Measurements from ENCODE around the gene PXT1. TPM values are rescaled to one million over a fixed set of nuclear protein-coding genes. Genes with fewer than 3 reads are reported as not detected.
"Not testable (repeated sequence)": the region's sequence is repeated elsewhere in the genome, so short reads cannot be mapped to it uniquely, and the experiment has no call there.

Gene PXT1
- total RNA-seq, 1 donor from 2014 or later = not detected

DNA sequence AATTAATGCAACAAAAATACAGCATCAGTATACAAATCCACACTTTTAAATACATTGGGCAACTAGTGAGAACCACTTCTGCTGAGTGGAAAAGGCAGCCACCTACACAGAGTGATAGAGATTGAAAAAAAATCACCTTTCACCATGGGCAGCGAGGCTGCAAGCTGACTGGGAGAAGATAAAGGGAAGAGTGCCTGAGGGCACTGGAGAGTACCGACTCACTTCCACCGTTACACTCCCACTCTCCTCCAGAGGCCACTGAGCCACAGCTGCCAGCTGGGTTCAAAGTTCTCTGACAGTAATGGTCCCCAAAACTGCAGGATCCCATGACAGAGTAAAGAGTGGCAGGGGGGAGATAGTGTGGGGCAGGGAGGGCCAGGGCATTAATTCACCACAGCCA lies 24.1 kb downstream of the PXT1 start:
- peaks cover 10% of the 10 kb centered on the region for H3K4me1 ChIP-seq
- no peaks in the 10 kb centered on the region for H3K27me3 ChIP-seq
- no peak overlapping the region for H3K9ac ChIP-seq
- H3K36me3 ChIP-seq = no peaks in the 10 kb centered on the region
- H3K4me3 ChIP-seq = no peak overlapping the region
- no peak for TF ChIP-seq CTCF (IDR thresholded peaks at IDR 0.05)
- no peak for TF ChIP-seq EZH2phosphoT487 (IDR thresholded peaks at IDR 0.05)
- no peak for TF ChIP-seq EZH2 (IDR thresholded peaks at IDR 0.05)
- Mint-ChIP-seq H3K9me3 (no peaks in the 10 kb centered on the region), H3K4me3 (no peak overlapping the region), H3K4me1 (peaks cover 9% of the 10 kb centered on the region), H3K36me3 (no peaks in the 10 kb centered on the region), H3K27me3 (ENCODE audit: insufficient read depth, low read depth) (peaks cover 3% of the 10 kb centered on the region), H3K27ac (no peak overlapping the region)
- H3K27ac ChIP-seq = no peak overlapping the region
- no peaks in the 10 kb centered on the region for H3K79me2 ChIP-seq (ENCODE audit: low read depth)
- H3K4me2 ChIP-seq = no peak overlapping the region
- no peak for DNase-seq (ENCODE audit: low spot score)
- H2AFZ ChIP-seq (replicated peaks) = no peak overlapping the region
- H4K20me1 ChIP-seq (ENCODE audit: low read depth) = no peaks in the 10 kb centered on the region
- peaks cover 16% of the 10 kb centered on the region for H3F3A ChIP-seq (ENCODE audit: low read depth)
- H3K9me3 ChIP-seq (ENCODE audit: low read depth) = no peaks in the 10 kb centered on the region

- H2AFZ ChIP-seq (replicated peaks) = no peak overlapping the region
- no peaks in the 10 kb centered on the region for H3K36me3 ChIP-seq
- Mint-ChIP-seq H3K4me1 (no peaks in the 10 kb centered on the region), H3K4me3 (no peak overlapping the region), H3K27ac (no peak overlapping the region), H3K9me3 (peaks cover 6% of the 10 kb centered on the region), H3K36me3 (no peaks in the 10 kb centered on the region), H3K27me3 (ENCODE audit: insufficient read depth, low read depth) (peaks cover 6% of the 10 kb centered on the region)
- no peaks in the 10 kb centered on the region for H3K27me3 ChIP-seq
- no peak overlapping the region for H3K4me3 ChIP-seq
- H3K4me1 ChIP-seq = no peaks in the 10 kb centered on the region
- no peak overlapping the region for H3K4me2 ChIP-seq
- H3K79me2 ChIP-seq (ENCODE audit: low read depth) = no peaks in the 10 kb centered on the region
- no peak overlapping the region for H3K27ac ChIP-seq
- H3K9me3 ChIP-seq (ENCODE audit: low read depth) = no peaks in the 10 kb centered on the region
- H4K20me1 ChIP-seq (ENCODE audit: low read depth) = no peaks in the 10 kb centered on the region
- no peak for DNase-seq (ENCODE audit: low spot score)
- TF ChIP-seq EZH2phosphoT487 (IDR thresholded peaks at IDR 0.05) (no peak), CTCF (IDR thresholded peaks at IDR 0.05) (no peak), EZH2 (IDR thresholded peaks at IDR 0.05) (no peak)
- no peaks in the 10 kb centered on the region for H3F3A ChIP-seq (ENCODE audit: low read depth)
- no peak overlapping the region for H3K9ac ChIP-seq
Observed at GRCh38 chr6:36414481-36414880, 28.2 kb downstream of the PXT1 start.

- H3K36me3 Mint-ChIP-seq = no peaks in the 10 kb centered on the region
- H3K79me2 ChIP-seq (ENCODE audit: low read depth) = no peaks in the 10 kb centered on the region
- peaks cover 6% of the 10 kb centered on the region for H3K9me3 Mint-ChIP-seq
- H3F3A ChIP-seq (ENCODE audit: low read depth) = no peaks in the 10 kb centered on the region
- peaks cover 6% of the 10 kb centered on the region for H3K27me3 Mint-ChIP-seq (ENCODE audit: insufficient read depth, low read depth)
- H3K36me3 ChIP-seq = no peaks in the 10 kb centered on the region
- no peak overlapping the region for H2AFZ ChIP-seq (replicated peaks)
- no peaks in the 10 kb centered on the region for H4K20me1 ChIP-seq (ENCODE audit: low read depth)
- H3K27me3 ChIP-seq = no peaks in the 10 kb centered on the region
- H3K4me2 ChIP-seq = no peak overlapping the region
- H3K9me3 ChIP-seq (ENCODE audit: low read depth) = no peaks in the 10 kb centered on the region
- H3K4me3 ChIP-seq = no peak overlapping the region
- H3K27ac ChIP-seq = no peak overlapping the region
- H3K9ac ChIP-seq = no peak overlapping the region
- no peak for TF ChIP-seq EZH2 (IDR thresholded peaks at IDR 0.05)
- no peak for TF ChIP-seq EZH2phosphoT487 (IDR thresholded peaks at IDR 0.05)
- no peak for TF ChIP-seq CTCF (IDR thresholded peaks at IDR 0.05)
- no peak for DNase-seq (ENCODE audit: low spot score)
- no peak overlapping the region for H3K4me3 Mint-ChIP-seq
- no peaks in the 10 kb centered on the region for H3K4me1 ChIP-seq
- no peak overlapping the region for H3K27ac Mint-ChIP-seq
- no peaks in the 10 kb centered on the region for H3K4me1 Mint-ChIP-seq
Observed at GRCh38 chr6:36413489-36414480, 28.9 kb downstream of the PXT1 start.

DNA sequence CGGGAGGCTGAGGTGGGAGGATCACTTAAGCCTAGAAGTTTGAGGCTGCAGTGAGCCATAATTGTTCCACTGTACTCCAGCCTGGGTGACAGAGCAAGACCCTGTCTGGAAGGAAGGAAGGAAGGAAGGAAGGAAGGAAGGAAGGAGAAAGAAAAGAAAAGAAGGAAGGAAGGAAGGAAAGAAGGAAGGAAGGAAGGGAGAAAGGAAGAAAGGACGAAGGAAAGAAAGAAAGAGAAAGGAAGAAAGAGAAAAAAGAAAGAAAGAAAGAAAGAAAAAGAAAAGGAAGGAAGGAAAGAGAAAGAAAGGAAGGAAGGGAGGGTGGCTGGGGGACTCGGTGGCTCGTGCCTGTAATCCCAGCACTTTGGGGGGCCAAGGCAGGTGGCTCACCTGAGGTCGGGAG lies 32.9 kb downstream of the PXT1 start:
- not testable (repeated sequence) for DNase-seq (ENCODE audit: low spot score); H3K4me3 ChIP-seq; H3K79me2 ChIP-seq (ENCODE audit: low read depth); H3K4me1 ChIP-seq; H3K4me1 Mint-ChIP-seq; H2AFZ ChIP-seq (replicated peaks); H3K9me3 ChIP-seq (ENCODE audit: low read depth); H3K4me3 Mint-ChIP-seq; H3K36me3 ChIP-seq; H3K27ac Mint-ChIP-seq; H3F3A ChIP-seq (ENCODE audit: low read depth); H3K4me2 ChIP-seq; H3K9me3 Mint-ChIP-seq; H3K27ac ChIP-seq; H3K9ac ChIP-seq; H4K20me1 ChIP-seq (ENCODE audit: low read depth); H3K27me3 ChIP-seq; H3K27me3 Mint-ChIP-seq (ENCODE audit: insufficient read depth, low read depth); H3K36me3 Mint-ChIP-seq

Measured in neural progenitor cell (in vitro differentiated cells).